Measurements from ENCODE around the gene SELENOK. TPM values are rescaled to one million over a fixed set of nuclear protein-coding genes. Genes with fewer than 3 reads are reported as not detected.

The SELENOK gene
- total and polyA plus RNA-seq, 2 donors (not counting 3 experiments of a cell fraction or from before 2014, with no cell fraction given), result 26.1 to 35.2 TPM

DNA sequence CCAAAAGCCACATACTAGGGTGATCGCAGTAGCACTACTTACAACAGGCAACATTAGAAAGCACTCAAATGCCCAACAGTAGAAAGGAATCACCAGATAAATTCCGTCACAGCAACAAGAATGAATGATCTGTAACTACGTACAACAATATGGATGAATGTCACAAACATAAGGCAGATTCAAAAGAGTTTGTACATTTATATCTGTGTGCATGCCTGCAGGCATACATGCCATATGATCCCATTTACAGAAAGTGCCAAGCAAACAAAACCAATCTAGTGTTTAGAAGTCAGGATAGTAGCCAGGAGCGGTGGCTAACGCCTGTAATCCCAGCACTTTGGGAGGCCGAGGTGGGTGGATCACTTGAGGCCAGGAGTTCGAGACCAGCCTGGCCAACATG lies 41.7 kb downstream of the SELENOK start:
- no peaks in the 10 kb centered on the region for H3K9me1 ChIP-seq (replicated peaks; ENCODE audit: control insufficient read depth, extremely low read depth, insufficient read depth, low read length)
- H3K27me3 ChIP-seq (ENCODE audit: control insufficient read depth in 2 of 2, insufficient read depth in 2 of 2, low read length in 2 of 2), result peaks cover 22 to 31% of the 10 kb centered on the region in 2 experiments
- CTCF ChIA-PET, result no interaction called here
- FAIRE-seq (no peak), DNase-seq (ENCODE audit: low read depth, low spot score) (no peak)
- no peak overlapping the region for H3K9ac ChIP-seq (replicated peaks; ENCODE audit: extremely low read depth, insufficient read depth, low read length)
- TF ChIP-seq POLR2A (IDR thresholded peaks at IDR 0.05; ENCODE audit: low read depth, low read length) (no peak), JUN (IDR thresholded peaks at IDR 0.05; ENCODE audit: borderline replicate concordance, insufficient read depth, insufficient read length, low read depth) (no peak), FOS (IDR thresholded peaks at IDR 0.05; ENCODE audit: borderline replicate concordance, insufficient read depth, low read length) (no peak), MYC (IDR thresholded peaks at IDR 0.05; ENCODE audit: low read depth, low read length) (no peak), POLR2AphosphoS5 (IDR thresholded peaks at IDR 0.05; ENCODE audit: insufficient read depth, low read depth, low read length) (no peak), GATA2 (IDR thresholded peaks at IDR 0.05; ENCODE audit: insufficient read depth, insufficient read length, low read depth, low read length) (no peak), EZH2 (IDR thresholded peaks at IDR 0.05; ENCODE audit: borderline replicate concordance, low read depth, low read length, severe bottlenecking) (no peak)
- TF ChIP-seq, protein P1, sequence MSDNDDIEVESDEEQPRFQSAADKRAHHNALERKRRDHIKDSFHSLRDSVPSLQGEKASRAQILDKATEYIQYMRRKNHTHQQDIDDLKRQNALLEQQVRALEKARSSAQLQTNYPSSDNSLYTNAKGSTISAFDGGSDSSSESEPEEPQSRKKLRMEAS (IDR thresholded peaks at IDR 0.05; ENCODE audit: insufficient read depth, insufficient read length), result no peak
- TF ChIP-seq, protein P2, sequence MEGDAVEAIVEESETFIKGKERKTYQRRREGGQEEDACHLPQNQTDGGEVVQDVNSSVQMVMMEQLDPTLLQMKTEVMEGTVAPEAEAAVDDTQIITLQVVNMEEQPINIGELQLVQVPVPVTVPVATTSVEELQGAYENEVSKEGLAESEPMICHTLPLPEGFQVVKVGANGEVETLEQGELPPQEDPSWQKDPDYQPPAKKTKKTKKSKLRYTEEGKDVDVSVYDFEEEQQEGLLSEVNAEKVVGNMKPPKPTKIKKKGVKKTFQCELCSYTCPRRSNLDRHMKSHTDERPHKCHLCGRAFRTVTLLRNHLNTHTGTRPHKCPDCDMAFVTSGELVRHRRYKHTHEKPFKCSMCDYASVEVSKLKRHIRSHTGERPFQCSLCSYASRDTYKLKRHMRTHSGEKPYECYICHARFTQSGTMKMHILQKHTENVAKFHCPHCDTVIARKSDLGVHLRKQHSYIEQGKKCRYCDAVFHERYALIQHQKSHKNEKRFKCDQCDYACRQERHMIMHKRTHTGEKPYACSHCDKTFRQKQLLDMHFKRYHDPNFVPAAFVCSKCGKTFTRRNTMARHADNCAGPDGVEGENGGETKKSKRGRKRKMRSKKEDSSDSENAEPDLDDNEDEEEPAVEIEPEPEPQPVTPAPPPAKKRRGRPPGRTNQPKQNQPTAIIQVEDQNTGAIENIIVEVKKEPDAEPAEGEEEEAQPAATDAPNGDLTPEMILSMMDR (IDR thresholded peaks at IDR 0.05; ENCODE audit: extremely low read depth in 1 of 2, insufficient read depth in 1 of 2, low read depth in 1 of 2, low read length in 2 of 2), result no peak
- H3K4me1 ChIP-seq (ENCODE audit: control insufficient read depth, extremely low read depth, insufficient read depth, low read length), result no peaks in the 10 kb centered on the region
- H2AFZ ChIP-seq (ENCODE audit: low read depth, low read length), result no peak overlapping the region
- H3K4me2 ChIP-seq (ENCODE audit: insufficient read depth, low read length), result no peak overlapping the region
- POLR2A ChIA-PET, result no interaction called here
- no peak overlapping the region for H3K4me3 ChIP-seq (replicated peaks in 1 of 3; ENCODE audit: insufficient read depth in 1 of 3, low read depth in 1 of 3, low read length in 3 of 3)
- intact Hi-C loops (cut with micrococcal nuclease) (no loop called here), dilution Hi-C loops (cut with MboI; ENCODE audit: extremely low pct_ligation_motif_present, low sequenced_read_pairs) (no loop called here)
- H3K27ac ChIP-seq (ENCODE audit: insufficient read depth, low read depth, low read length), result no peak overlapping the region
- no peaks in the 10 kb centered on the region for H3K9me3 ChIP-seq (replicated peaks; ENCODE audit: control insufficient read depth, insufficient read depth, low read length)
- no peaks in the 10 kb centered on the region for H4K20me1 ChIP-seq (replicated peaks; ENCODE audit: control insufficient read depth, extremely low read depth, insufficient read depth, low read length)
- no peaks in the 10 kb centered on the region for H3K36me3 ChIP-seq (ENCODE audit: control insufficient read depth in 2 of 2, extremely low read depth in 1 of 2, insufficient read depth in 2 of 2, low read length in 2 of 2)
- H3K79me2 ChIP-seq (ENCODE audit: control insufficient read depth, insufficient read depth, low read length), result no peaks in the 10 kb centered on the region
- no TSS peak for BruUV-seq (replicated peaks)

Data from endothelial cell of umbilical vein (primary cell).